ENCODE results near the gene CUTC. TPM values are rescaled to one million over a fixed set of nuclear protein-coding genes. Genes with fewer than 3 reads are reported as not detected.

Gene CUTC, protein sequence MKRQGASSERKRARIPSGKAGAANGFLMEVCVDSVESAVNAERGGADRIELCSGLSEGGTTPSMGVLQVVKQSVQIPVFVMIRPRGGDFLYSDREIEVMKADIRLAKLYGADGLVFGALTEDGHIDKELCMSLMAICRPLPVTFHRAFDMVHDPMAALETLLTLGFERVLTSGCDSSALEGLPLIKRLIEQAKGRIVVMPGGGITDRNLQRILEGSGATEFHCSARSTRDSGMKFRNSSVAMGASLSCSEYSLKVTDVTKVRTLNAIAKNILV
- total RNA-seq = 10 to 100 TPM; 26.7 to 27.5 TPM
- 49.9 TPM for polyA plus RNA-seq

DNA sequence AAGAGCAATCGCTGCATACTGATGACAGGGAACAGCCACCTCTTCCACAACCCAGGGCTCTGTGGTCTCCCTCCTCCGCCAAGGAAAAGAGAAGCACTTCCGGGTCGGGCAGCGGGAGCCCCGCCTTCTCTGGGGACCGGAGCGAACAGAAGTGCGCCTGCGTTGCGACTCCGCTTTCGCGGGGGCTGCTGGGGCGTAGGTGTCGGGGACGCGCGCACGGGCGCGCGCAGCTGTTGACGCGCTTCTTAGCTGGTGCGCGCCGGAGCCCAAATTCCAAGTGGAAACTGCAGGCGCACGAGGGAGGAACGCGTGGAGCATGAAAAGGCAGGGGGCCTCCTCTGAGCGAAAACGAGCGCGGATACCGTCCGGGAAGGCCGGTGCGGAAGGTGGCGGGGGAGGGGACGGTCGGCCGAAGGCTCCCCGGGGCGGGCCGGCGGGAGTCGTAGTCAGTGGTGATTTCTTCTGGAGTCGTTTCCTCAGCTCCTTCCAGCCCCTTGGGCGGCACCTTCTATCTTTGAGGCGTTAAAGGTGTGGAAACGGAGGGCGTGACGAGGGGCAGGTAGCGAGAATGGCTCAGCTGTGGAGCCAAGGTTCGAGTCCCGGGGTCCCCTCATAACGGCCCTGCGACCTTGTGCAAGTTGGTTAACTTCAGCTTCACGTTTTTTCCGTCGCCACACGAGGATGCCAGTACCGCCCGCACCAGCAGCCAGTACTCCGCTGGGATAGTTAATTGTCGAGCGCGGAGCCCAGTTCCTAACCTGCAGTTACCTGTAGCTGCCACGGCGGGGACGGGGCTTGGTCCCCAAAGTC is at the start of gene CUTC, which contains the start of gene COX15:
CUTC (plus strand) TSS at position 202 of the 810 bp plus-strand sequence; CDS start at position 317, 115 bp downstream.
COX15 (minus strand) TSS at position 95 of the 810 bp plus-strand sequence; CDS start at position 17, 78 bp downstream.
- POLR2A ChIA-PET = interaction anchor here (0.6 to 1.8 kb wide), 6 partner anchors 8 to 302 kb away, joined by 3 to 17 read pairs (median 6); partner anchors contain the start of genes ENTPD7, GOT1 and SLC25A28
- H3K27me3 Mint-ChIP-seq = peaks cover 0 to 2% of the 10 kb centered on the region in 2 donors
- H3K9me3 Mint-ChIP-seq = no peaks in the 10 kb centered on the region
- peak within 1 kb of the TSS; percentile 98 for H3K4me3 ChIP-seq (ENCODE audit: low read length)
- H3K9me3 ChIP-seq (ENCODE audit: low read length) = no peaks in the 10 kb centered on the region
- H3K4me3 Mint-ChIP-seq = peak within 1 kb of the TSS; percentile 97 to 100 (median 100)
- H3K27ac Mint-ChIP-seq = peak within 1 kb of the TSS; percentile 90 to 100 (median 99)
- H3K36me3 ChIP-seq (ENCODE audit: insufficient read depth, low read length) = peaks cover 2% of the 10 kb centered on the region
- CTCF ChIA-PET = interaction anchor here (0.6 to 1.6 kb wide), 5 partner anchors 10 to 281 kb away, joined by 3 to 6 read pairs (median 3); partner anchors contain the start of gene ENTPD7
- peaks cover 41 to 63% (median 62%) of the 10 kb centered on the region in 3 donors for H3K4me1 Mint-ChIP-seq
- DNase-seq = peak; percentile 94 to 96 (median 94)
- H3K36me3 Mint-ChIP-seq = peaks cover 2 to 47% (median 8%) of the 10 kb centered on the region in 3 donors
- peak within 1 kb of the TSS; percentile 91 for H3K27ac ChIP-seq (ENCODE audit: low read depth, low read length)
- H3K27me3 ChIP-seq (ENCODE audit: insufficient read depth, low read length, poor library complexity, severe bottlenecking) = no peaks in the 10 kb centered on the region
- peaks cover 18% of the 10 kb centered on the region for H3K4me1 ChIP-seq (ENCODE audit: insufficient read depth, low read length)

DNA sequence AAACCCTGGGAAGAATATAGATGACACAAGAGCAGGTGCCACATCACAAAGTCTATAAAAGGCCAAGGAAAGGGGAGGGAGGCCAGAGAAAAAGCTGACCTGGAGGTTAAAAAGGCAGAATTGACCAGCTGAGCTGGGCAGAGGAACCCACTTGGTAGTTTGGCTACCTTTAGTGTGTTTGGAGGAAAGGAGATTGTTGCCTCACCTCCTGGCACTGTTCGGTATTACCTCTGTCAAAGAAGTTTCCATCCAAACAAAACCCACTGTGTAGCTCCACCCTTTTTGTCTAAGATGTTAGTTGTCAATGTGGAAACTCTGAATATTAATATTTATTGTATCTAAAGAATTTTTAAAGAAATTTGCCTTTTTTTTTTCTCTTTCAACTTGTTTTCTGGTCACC is 49.3 kb upstream of the CUTC start:
- no peak overlapping the region for H3K4me3 Mint-ChIP-seq
- no peaks in the 10 kb centered on the region for H3K9me3 Mint-ChIP-seq
- Histone ChIP-seq H3K27ac (ENCODE audit: low read depth, low read length) (no peak overlapping the region), H3K36me3 (ENCODE audit: insufficient read depth, low read length) (no peaks in the 10 kb centered on the region), H3K4me1 (ENCODE audit: insufficient read depth, low read length) (no peaks in the 10 kb centered on the region), H3K9me3 (ENCODE audit: low read length) (no peaks in the 10 kb centered on the region), H3K27me3 (ENCODE audit: insufficient read depth, low read length, poor library complexity, severe bottlenecking) (no peaks in the 10 kb centered on the region), H3K4me3 (ENCODE audit: low read length) (no peak overlapping the region)
- H3K36me3 Mint-ChIP-seq = peaks cover 3 to 42% (median 11%) of the 10 kb centered on the region in 3 donors
- H3K4me1 Mint-ChIP-seq = no peaks in the 10 kb centered on the region
- ChIA-PET POLR2A (no interaction called here), CTCF (no interaction called here)
- peak overlapping the region in 2 of 8 donors; percentile 0 to 7 for H3K27ac Mint-ChIP-seq
- no peaks in the 10 kb centered on the region for H3K27me3 Mint-ChIP-seq
- no peak for DNase-seq

DNA sequence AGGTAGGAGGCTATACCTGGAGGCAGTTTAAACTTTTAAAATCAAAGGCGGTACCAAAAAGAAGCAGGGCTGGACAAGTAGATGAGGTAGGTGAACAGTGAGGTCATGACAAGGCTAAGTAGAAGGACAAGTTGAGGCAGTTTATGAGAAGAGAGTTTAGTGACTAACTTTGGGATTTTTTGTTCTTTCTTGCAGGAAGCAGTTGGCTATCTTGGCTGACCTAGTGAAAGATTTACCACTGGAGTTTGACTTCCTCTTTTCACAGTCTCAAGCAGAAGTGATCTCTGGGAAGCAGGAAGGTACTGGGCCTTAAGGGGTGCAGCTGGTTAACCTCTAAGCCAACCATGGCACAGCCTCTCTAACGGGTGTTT is 46.5 kb upstream of the CUTC start:
- Mint-ChIP-seq H3K27ac (no peak overlapping the region), H3K4me3 (no peak overlapping the region), H3K4me1 (no peaks in the 10 kb centered on the region), H3K9me3 (no peaks in the 10 kb centered on the region), H3K27me3 (no peaks in the 10 kb centered on the region), H3K36me3 (peaks cover 3 to 39% (median 18%) of the 10 kb centered on the region in 3 donors)
- H3K4me3 ChIP-seq (ENCODE audit: low read length) = no peak overlapping the region
- ChIA-PET POLR2A (no interaction called here), CTCF (no interaction called here)
- no peaks in the 10 kb centered on the region for H3K36me3 ChIP-seq (ENCODE audit: insufficient read depth, low read length)
- no peak for DNase-seq
- H3K4me1 ChIP-seq (ENCODE audit: insufficient read depth, low read length) = no peaks in the 10 kb centered on the region
- no peaks in the 10 kb centered on the region for H3K27me3 ChIP-seq (ENCODE audit: insufficient read depth, low read length, poor library complexity, severe bottlenecking)
- H3K9me3 ChIP-seq (ENCODE audit: low read length) = no peaks in the 10 kb centered on the region
- H3K27ac ChIP-seq (ENCODE audit: low read depth, low read length) = no peak overlapping the region

DNA sequence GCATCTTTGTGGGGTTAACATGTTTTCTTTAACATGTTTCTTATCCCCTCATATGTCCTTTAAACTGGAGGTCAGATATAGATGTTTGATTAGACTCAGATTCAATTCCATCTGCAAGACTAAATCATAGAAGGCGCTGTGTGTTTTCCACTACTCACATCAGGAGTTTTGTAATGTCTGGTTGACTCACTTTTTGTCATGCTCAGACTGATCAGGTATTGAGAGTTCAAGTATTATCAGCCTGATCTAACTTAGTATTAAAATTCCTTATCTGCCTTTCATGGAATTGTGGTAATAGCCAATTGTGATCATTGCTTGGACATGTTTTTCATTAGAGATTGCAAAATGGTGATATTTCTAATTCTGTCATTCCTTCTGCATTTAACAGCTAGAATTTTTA is 42.6 kb upstream of the CUTC start:
- H3K36me3 Mint-ChIP-seq = peaks cover 3 to 51% (median 19%) of the 10 kb centered on the region in 3 donors
- H3K4me3 Mint-ChIP-seq = no peak overlapping the region
- POLR2A ChIA-PET = no interaction called here
- CTCF ChIA-PET = no interaction called here
- no peaks in the 10 kb centered on the region for H3K4me1 Mint-ChIP-seq
- Histone ChIP-seq H3K4me1 (ENCODE audit: insufficient read depth, low read length) (no peaks in the 10 kb centered on the region), H3K9me3 (ENCODE audit: low read length) (no peaks in the 10 kb centered on the region), H3K36me3 (ENCODE audit: insufficient read depth, low read length) (peaks cover 5% of the 10 kb centered on the region), H3K4me3 (ENCODE audit: low read length) (no peak overlapping the region), H3K27ac (ENCODE audit: low read depth, low read length) (no peak overlapping the region), H3K27me3 (ENCODE audit: insufficient read depth, low read length, poor library complexity, severe bottlenecking) (no peaks in the 10 kb centered on the region)
- peak overlapping the region in 1 of 8 donors; percentile 66 for H3K27ac Mint-ChIP-seq
- DNase-seq = no peak
- no peaks in the 10 kb centered on the region for H3K9me3 Mint-ChIP-seq
- no peaks in the 10 kb centered on the region for H3K27me3 Mint-ChIP-seq

DNA sequence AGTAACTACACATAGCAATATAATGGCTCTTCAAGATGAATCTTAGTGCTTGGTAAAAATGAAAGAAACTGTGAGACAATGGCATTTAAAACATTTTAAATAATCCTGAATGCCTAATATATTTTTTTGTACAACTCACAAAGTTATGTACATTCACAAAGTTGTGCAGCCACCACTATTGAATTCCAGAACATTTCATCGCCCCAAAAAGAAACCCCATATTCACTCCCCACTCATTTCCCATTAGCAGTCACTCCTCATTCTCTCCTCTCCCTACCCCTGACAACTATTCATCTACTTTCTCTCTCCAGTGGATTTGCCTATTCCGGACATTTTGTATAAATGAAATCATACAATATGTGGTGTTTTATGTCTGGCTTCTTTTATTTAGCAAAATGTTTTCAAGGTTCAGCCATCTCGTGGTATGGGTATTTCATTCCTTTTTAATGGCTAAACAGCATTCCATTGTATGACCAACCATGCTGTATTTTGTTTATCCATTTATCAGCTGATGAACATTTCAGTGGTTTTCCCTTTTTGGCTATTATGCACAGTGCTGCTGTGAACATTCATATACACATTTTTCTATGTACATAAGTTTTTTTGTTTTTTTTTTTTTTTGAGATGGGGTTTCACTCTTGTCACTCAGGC is 38.0 kb upstream of the CUTC start:
- ChIA-PET CTCF (interaction anchor here (1.1 kb wide), 1 partner anchor 20 kb away, joined by 3 read pairs; no protein-coding TSS in a partner anchor), POLR2A (no interaction called here)
- no peak for DNase-seq
- no peak overlapping the region for H3K4me3 ChIP-seq (ENCODE audit: low read length)
- H3K27ac ChIP-seq (ENCODE audit: low read depth, low read length) = no peak overlapping the region
- H3K36me3 ChIP-seq (ENCODE audit: insufficient read depth, low read length) = peaks cover 16% of the 10 kb centered on the region
- H3K27me3 ChIP-seq (ENCODE audit: insufficient read depth, low read length, poor library complexity, severe bottlenecking) = no peaks in the 10 kb centered on the region
- peaks cover 10 to 70% (median 19%) of the 10 kb centered on the region in 3 donors for H3K36me3 Mint-ChIP-seq
- no peaks in the 10 kb centered on the region for H3K9me3 ChIP-seq (ENCODE audit: low read length)
- H3K4me3 Mint-ChIP-seq = no peak overlapping the region
- no peaks in the 10 kb centered on the region for H3K9me3 Mint-ChIP-seq
- no peaks in the 10 kb centered on the region for H3K4me1 Mint-ChIP-seq
- H3K4me1 ChIP-seq (ENCODE audit: insufficient read depth, low read length) = no peaks in the 10 kb centered on the region
- H3K27ac Mint-ChIP-seq = peak overlapping the region in 1 of 8 donors; percentile 63
- H3K27me3 Mint-ChIP-seq = no peaks in the 10 kb centered on the region

DNA sequence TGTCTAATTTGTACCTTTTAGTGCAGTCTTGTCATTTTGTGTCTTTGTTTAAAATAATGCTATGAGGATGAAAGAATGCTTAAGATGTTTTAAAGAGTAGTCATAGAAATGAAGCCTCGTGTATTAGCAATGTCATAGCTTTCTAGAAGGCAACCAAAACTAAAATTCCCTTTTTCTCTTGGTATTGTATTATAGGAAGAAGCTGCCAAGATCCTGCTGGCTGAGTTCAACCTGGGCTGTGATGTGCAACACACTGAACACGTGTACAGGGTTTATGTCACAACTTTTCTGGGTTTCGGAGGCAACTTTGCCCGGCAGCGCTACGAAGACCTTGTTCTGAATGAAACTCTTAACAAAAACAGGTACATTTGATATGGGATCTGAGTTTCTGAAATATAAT is 36.3 kb upstream of the CUTC start:
- no peaks in the 10 kb centered on the region for H3K4me1 ChIP-seq (ENCODE audit: insufficient read depth, low read length)
- no peak overlapping the region for H3K4me3 ChIP-seq (ENCODE audit: low read length)
- no peak overlapping the region for H3K27ac ChIP-seq (ENCODE audit: low read depth, low read length)
- H3K36me3 Mint-ChIP-seq = peaks cover 11 to 79% (median 21%) of the 10 kb centered on the region in 3 donors
- no peaks in the 10 kb centered on the region for H3K9me3 ChIP-seq (ENCODE audit: low read length)
- H3K4me3 Mint-ChIP-seq = no peak overlapping the region
- CTCF ChIA-PET = no interaction called here
- H3K27me3 ChIP-seq (ENCODE audit: insufficient read depth, low read length, poor library complexity, severe bottlenecking) = no peaks in the 10 kb centered on the region
- no peaks in the 10 kb centered on the region for H3K27me3 Mint-ChIP-seq
- H3K36me3 ChIP-seq (ENCODE audit: insufficient read depth, low read length) = peaks cover 16% of the 10 kb centered on the region
- H3K9me3 Mint-ChIP-seq = no peaks in the 10 kb centered on the region
- no peak overlapping the region for H3K27ac Mint-ChIP-seq
- no peak for DNase-seq
- no peaks in the 10 kb centered on the region for H3K4me1 Mint-ChIP-seq
- POLR2A ChIA-PET = no interaction called here

DNA sequence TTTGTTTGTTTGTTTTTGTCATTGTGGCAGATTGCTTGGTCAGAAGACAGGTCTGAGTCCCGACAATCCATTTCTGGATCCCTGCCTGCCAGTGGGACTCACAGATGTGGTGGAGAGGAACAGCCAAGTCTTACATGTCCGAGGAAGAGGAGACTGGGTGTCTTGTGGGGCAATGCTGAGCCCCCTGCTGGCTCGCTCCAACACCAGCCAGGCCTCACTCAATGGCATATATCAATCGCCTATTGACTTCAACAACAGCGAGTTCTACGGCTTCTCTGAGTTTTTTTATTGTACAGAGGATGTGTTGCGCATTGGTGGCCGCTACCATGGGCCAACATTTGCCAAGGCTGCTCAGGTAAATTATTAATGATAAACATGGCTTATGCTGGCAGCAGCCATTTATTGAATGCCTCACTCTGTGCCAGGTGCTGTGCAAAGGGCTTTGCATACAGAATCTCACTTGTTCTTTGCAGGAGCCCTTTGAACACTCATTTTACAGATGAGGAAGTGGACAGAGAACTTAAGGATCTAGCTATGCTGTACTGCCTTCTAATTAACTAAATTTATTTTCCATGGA is 33.4 kb upstream of the CUTC start:
- Mint-ChIP-seq H3K27ac (no peak overlapping the region), H3K4me1 (no peaks in the 10 kb centered on the region), H3K9me3 (no peaks in the 10 kb centered on the region), H3K4me3 (no peak overlapping the region), H3K36me3 (peaks cover 11 to 77% (median 26%) of the 10 kb centered on the region in 3 donors), H3K27me3 (no peaks in the 10 kb centered on the region)
- Histone ChIP-seq H3K27ac (ENCODE audit: low read depth, low read length) (no peak overlapping the region), H3K27me3 (ENCODE audit: insufficient read depth, low read length, poor library complexity, severe bottlenecking) (no peaks in the 10 kb centered on the region), H3K9me3 (ENCODE audit: low read length) (no peaks in the 10 kb centered on the region), H3K36me3 (ENCODE audit: insufficient read depth, low read length) (peaks cover 12% of the 10 kb centered on the region), H3K4me1 (ENCODE audit: insufficient read depth, low read length) (no peaks in the 10 kb centered on the region), H3K4me3 (ENCODE audit: low read length) (no peak overlapping the region)
- POLR2A ChIA-PET = no interaction called here
- CTCF ChIA-PET = no interaction called here
- no peak for DNase-seq
